ENCODE measurements around the gene PPP2R2C.

GRCh38 chr4:6383009-6383404 is 89.4 kb downstream of the PPP2R2C start:
- TF ChIP-seq CTCF (conservative IDR thresholded peaks at IDR 0.05; ENCODE audit: low read length) (no peak), EZH2phosphoT487 (IDR thresholded peaks at IDR 0.05; ENCODE audit: borderline replicate concordance, low read depth, low read length) (no peak)

Measured in OCI-LY7 (cell line).